HepG2 (cell line): ENCODE results near the gene CWF19L2. TPM values are rescaled to one million over a fixed set of nuclear protein-coding genes. Genes with fewer than 3 reads are reported as not detected.
"Not testable (repeated sequence)": the region's sequence is repeated elsewhere in the genome, so short reads cannot be mapped to it uniquely, and the experiment has no call there.

ENCODE experiments used
- ATAC-seq: fragments of 200-7000 bp; cut with Tn5 transposase; 3 replicates; pipeline ENCODE4 v1.9.1; 2020; ENCODE audit warnings: mild to moderate bottlenecking, moderate library complexity
- BruUV-seq: library from RNA; stranded (reverse); fragments of 400-500 nt; replicated peaks from 2 replicates; lab custom pipeline; 2021; lab: Mats Ljungman, UMichigan
- CTCF ChIA-PET: fragments of 300-600 bp; formaldehyde crosslinking; extraction: SDS; loops from one replicate; lab custom pipeline; 2021; ENCODE audit warnings: low total read pairs, inconsistent platforms, low intra/inter-chr PET ratio; lab: Yijun Ruan, JAX
- POLR2A ChIA-PET: fragments of 350-600 bp; sonication (Branson Sonifier 250); formaldehyde crosslinking; loops from one replicate; lab custom pipeline; 2020; ENCODE audit warnings: antibody characterized with exemption, inconsistent platforms; lab: Yijun Ruan, JAX
- DNase-seq: peaks from one replicate; pipeline ENCODE4 v3.0.0-alpha.2; 2015; ENCODE audit warnings: low spot score
- FAIRE-seq: peaks from 3 replicates; lab custom pipeline; 2011; peaks lifted over from hg19 to GRCh38; lab: Jason Lieb, UNC
- H2AFZ ChIP-seq: one replicate; pipeline ENCODE4 v1.6.1; 2011; ENCODE audit warnings: low read length, inconsistent platforms
- H3K27ac ChIP-seq: fragments of 300-600 bp; 3 replicates; pipeline ENCODE4 v1.8.0; 2011; ENCODE audit warnings: mixed run types, mild to moderate bottlenecking, mixed read lengths, low read length, inconsistent platforms; ENCODE audit not compliant: insufficient read depth; ENCODE audit errors: extremely low read length
- H3K27me3 ChIP-seq, 2 experiments: fragments of 200-600 bp in 1 of 2; 2 replicates in 1 of 2; 3 replicates in 1 of 2; pipeline versions ENCODE4 v1.6.0 to v1.8.0; 2011; ENCODE audit warnings: low read length in 2 of 2, mild to moderate bottlenecking in 2 of 2, moderate library complexity in 2 of 2, inconsistent platforms in 1 of 2; ENCODE audit not compliant: insufficient read depth in 2 of 2, control insufficient read depth in 1 of 2
- H3K36me3 ChIP-seq, 2 experiments: fragments of 200-600 bp in 1 of 2; replicated peaks in 1 of 2; 2 replicates in 1 of 2; 3 replicates in 1 of 2; pipeline versions ENCODE4 v1.5.1 to v1.8.0; 2011; ENCODE audit warnings: low read length in 2 of 2, inconsistent platforms in 1 of 2; ENCODE audit not compliant: insufficient read depth in 2 of 2, control insufficient read depth in 1 of 2
- H3K4me1 ChIP-seq: 2 replicates; pipeline ENCODE4 v1.5.1; 2012; ENCODE audit warnings: low read length, inconsistent platforms; ENCODE audit not compliant: insufficient read depth
- H3K4me2 ChIP-seq: 2 replicates; pipeline ENCODE4 v1.6.0; 2011; ENCODE audit warnings: low read depth, low read length, inconsistent platforms
- H3K4me3 ChIP-seq, 3 experiments: fragments of 200-600 bp in 1 of 3; sonication (generic), shearing (Covaris generic) in 1 of 3; replicated peaks in 1 of 3; 2 replicates each; pipeline ENCODE4 v1.5.1; 2011 to 2016; ENCODE audit warnings: low read length in 3 of 3, inconsistent platforms in 2 of 3, low read depth in 2 of 3, mild to moderate bottlenecking in 2 of 3, control low read depth in 1 of 3, mixed read lengths in 1 of 3; ENCODE audit not compliant: insufficient read depth in 1 of 3
- H3K79me2 ChIP-seq: one replicate; pipeline ENCODE4 v1.6.1; 2011; ENCODE audit warnings: low read length, inconsistent platforms; ENCODE audit not compliant: insufficient read depth
- H3K9ac ChIP-seq: 2 replicates; pipeline ENCODE4 v1.6.0; 2011; ENCODE audit warnings: mild to moderate bottlenecking, low read depth, low read length, inconsistent platforms; ENCODE audit not compliant: insufficient read depth
- H3K9me3 ChIP-seq: 2 replicates; pipeline ENCODE4 v1.5.1; 2012; ENCODE audit warnings: mild to moderate bottlenecking, low read length
- H4K20me1 ChIP-seq: 2 replicates; pipeline ENCODE4 v1.6.0; 2011; ENCODE audit warnings: inconsistent platforms, mild to moderate bottlenecking, low read length, moderate library complexity; ENCODE audit not compliant: insufficient read depth
- MLX ChIP-seq: IDR thresholded peaks from 2 replicates; pipeline ENCODE4 v1.6.1; 2016
- MXD4 ChIP-seq: IDR thresholded peaks from 2 replicates; pipeline ENCODE4 v1.6.1; 2016; ENCODE audit warnings: mild to moderate bottlenecking, missing biosample characterization, missing genetic modification reagents
- NFATC3 ChIP-seq: sonication (generic); formaldehyde crosslinking; IDR thresholded peaks from 2 replicates; pipeline ENCODE4 v1.5.1; 2020; ENCODE audit warnings: mild to moderate bottlenecking, missing genetic modification reagents
- NFE2L1 ChIP-seq: sonication (generic); formaldehyde crosslinking; IDR thresholded peaks from 2 replicates; pipeline ENCODE4 v1.4.0; 2020; ENCODE audit warnings: missing genetic modification reagents, mild to moderate bottlenecking, borderline replicate concordance
- NR2F1 ChIP-seq, 2 experiments: fragments of 450-650 bp in 1 of 2; formaldehyde crosslinking in 1 of 2; IDR thresholded peaks; 2 replicates each; pipeline versions ENCODE4 v1.5.0 to v1.6.1; 2016 to 2020; ENCODE audit warnings: mild to moderate bottlenecking in 1 of 2, missing compliant biosample characterization in 1 of 2, missing genetic modification reagents in 1 of 2, moderate library complexity in 1 of 2
- ZNF703 ChIP-seq: sonication (generic); formaldehyde crosslinking; IDR thresholded peaks from 2 replicates; pipeline ENCODE4 v1.5.1; 2020; ENCODE audit warnings: missing genetic modification reagents, mild to moderate bottlenecking, moderate library complexity, borderline replicate concordance
- ZNF83 ChIP-seq: sonication (generic); formaldehyde crosslinking; IDR thresholded peaks from 2 replicates; pipeline ENCODE4 v1.4.0; 2020; ENCODE audit warnings: missing genetic modification reagents, mild to moderate bottlenecking, borderline replicate concordance
- WGBS: methylation state at CpG from one replicate; pipeline ENCODE4 v1.1.6; 2017; ENCODE audit warnings: low lambda C conversion rate; 5-methylcytosine and 5-hydroxymethylcytosine counted together
- in situ Hi-C: cut with HindIII; loops from 2 replicates; pipeline ENCODE4 v1.10.0; 2017; ENCODE audit warnings: low pct_unique_long_range_greater_than_20kb; ENCODE audit not compliant: extremely low pct_ligation_motif_present
- intact Hi-C: fragments of 100-400 bp; cut with micrococcal nuclease; formaldehyde crosslinking; loops from one replicate; pipeline ENCODE4 v1.10.0; 2022; ENCODE audit not compliant: unreplicated experiment
- polyA plus RNA-seq, 8 experiments: library from polyadenylated mRNA; depleted of rRNA in 3 of 8; stranded (reverse) in 7 of 8; unstranded in 1 of 8; fragments of >200 nt; fragmentation: Illumina TruSeq in 4 of 8; extraction: Trizol in 4 of 8; gene quantifications; 2 replicates each; pipeline versions ENCODE4 v1.2.1 to v1.2.3, GENCODE V29; 2011 to 2016; ENCODE audit warnings: low read depth in 4 of 8, missing spikeins in 1 of 8, mixed read lengths in 1 of 8; ENCODE audit not compliant: insufficient read depth in 1 of 8
- total RNA-seq, 5 experiments: library from RNA; depleted of rRNA; stranded (reverse); fragments of >200 nt; fragmentation: Illumina TruSeq; extraction: Trizol; gene quantifications; 2 replicates each; pipeline ENCODE4 v1.2.3, GENCODE V29; 2016; ENCODE audit warnings: low read depth in 1 of 5
- TF ChIP-seq, protein P1 (sequence below): sonication (generic); formaldehyde crosslinking; IDR thresholded peaks from 2 replicates; pipeline ENCODE4 v1.4.0; 2020; ENCODE audit warnings: low read depth, mild to moderate bottlenecking, missing genetic modification reagents
- TF ChIP-seq, protein P2 (sequence below): sonication (generic); formaldehyde crosslinking; IDR thresholded peaks from 2 replicates; pipeline ENCODE4 v1.4.0; 2020; ENCODE audit warnings: missing genetic modification reagents; ENCODE audit errors: not compliant biosample characterization
- TF ChIP-seq, protein P3 (sequence below): fragments of 450-650 bp; IDR thresholded peaks from 2 replicates; pipeline ENCODE4 v1.6.1; 2017; ENCODE audit warnings: mild to moderate bottlenecking

The CWF19L2 gene
- total and polyA plus RNA-seq, 2 of the 13 experiments (the other 11 are each of a cell fraction or from before 2014, with no cell fraction given) = 2.2 to 18.6 TPM

DNA sequence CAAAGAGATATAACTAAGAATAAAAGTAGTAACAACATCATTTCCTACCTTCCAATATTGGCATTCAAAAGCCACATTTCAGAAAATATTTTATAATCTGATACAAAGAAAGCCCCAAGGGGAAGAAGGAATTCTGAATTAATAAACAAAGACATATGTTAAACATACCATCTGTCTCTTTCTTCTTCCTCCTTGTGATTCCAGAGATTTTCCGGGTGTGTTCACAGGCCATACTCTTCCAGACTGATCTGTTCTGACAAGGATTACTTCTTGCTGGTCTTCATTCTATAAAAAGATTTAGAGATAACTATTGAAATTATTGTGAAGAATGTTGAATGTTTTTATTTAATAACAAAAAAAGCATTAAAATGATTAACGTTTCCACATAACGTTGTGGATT is 65.0 kb downstream of the CWF19L2 start:
- Histone ChIP-seq H3K27ac (no peak overlapping the region), H2AFZ (no peak overlapping the region), H3K9me3 (no peaks in the 10 kb centered on the region)
- POLR2A ChIA-PET = no interaction called here
- no peak for FAIRE-seq
- no TSS peak for BruUV-seq
- intact Hi-C loops = no loop called here
- no peak for DNase-seq
- TF ChIP-seq ZNF83 (CRISPR knock-in tag) (no peak), ZNF703 (CRISPR knock-in tag) (no peak), MLX (CRISPR knock-in tag) (no peak), MXD4 (CRISPR knock-in tag) (no peak), NR2F1 (CRISPR knock-in tag; IDR thresholded peaks at IDR 0.05) (no peak), NFE2L1 (CRISPR knock-in tag) (no peak), NFATC3 (no peak)
- TF ChIP-seq, protein P1, sequence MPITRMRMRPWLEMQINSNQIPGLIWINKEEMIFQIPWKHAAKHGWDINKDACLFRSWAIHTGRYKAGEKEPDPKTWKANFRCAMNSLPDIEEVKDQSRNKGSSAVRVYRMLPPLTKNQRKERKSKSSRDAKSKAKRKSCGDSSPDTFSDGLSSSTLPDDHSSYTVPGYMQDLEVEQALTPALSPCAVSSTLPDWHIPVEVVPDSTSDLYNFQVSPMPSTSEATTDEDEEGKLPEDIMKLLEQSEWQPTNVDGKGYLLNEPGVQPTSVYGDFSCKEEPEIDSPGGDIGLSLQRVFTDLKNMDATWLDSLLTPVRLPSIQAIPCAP (CRISPR knock-in tag) = no peak
- TF ChIP-seq, protein P2, sequence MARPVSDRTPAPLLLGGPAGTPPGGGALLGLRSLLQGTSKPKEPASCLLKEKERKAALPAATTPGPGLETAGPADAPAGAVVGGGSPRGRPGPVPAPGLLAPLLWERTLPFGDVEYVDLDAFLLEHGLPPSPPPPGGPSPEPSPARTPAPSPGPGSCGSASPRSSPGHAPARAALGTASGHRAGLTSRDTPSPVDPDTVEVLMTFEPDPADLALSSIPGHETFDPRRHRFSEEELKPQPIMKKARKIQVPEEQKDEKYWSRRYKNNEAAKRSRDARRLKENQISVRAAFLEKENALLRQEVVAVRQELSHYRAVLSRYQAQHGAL (CRISPR knock-in tag) = no peak
- TF ChIP-seq, protein P3, sequence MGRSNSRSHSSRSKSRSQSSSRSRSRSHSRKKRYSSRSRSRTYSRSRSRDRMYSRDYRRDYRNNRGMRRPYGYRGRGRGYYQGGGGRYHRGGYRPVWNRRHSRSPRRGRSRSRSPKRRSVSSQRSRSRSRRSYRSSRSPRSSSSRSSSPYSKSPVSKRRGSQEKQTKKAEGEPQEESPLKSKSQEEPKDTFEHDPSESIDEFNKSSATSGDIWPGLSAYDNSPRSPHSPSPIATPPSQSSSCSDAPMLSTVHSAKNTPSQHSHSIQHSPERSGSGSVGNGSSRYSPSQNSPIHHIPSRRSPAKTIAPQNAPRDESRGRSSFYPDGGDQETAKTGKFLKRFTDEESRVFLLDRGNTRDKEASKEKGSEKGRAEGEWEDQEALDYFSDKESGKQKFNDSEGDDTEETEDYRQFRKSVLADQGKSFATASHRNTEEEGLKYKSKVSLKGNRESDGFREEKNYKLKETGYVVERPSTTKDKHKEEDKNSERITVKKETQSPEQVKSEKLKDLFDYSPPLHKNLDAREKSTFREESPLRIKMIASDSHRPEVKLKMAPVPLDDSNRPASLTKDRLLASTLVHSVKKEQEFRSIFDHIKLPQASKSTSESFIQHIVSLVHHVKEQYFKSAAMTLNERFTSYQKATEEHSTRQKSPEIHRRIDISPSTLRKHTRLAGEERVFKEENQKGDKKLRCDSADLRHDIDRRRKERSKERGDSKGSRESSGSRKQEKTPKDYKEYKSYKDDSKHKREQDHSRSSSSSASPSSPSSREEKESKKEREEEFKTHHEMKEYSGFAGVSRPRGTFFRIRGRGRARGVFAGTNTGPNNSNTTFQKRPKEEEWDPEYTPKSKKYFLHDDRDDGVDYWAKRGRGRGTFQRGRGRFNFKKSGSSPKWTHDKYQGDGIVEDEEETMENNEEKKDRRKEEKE = no peak
- TF ChIP-seq, all 625 proteins: peak for 0
- no peak overlapping the region for H3K4me3 ChIP-seq
- no peak overlapping the region for H3K9ac ChIP-seq
- no peaks in the 10 kb centered on the region; a peak in 1 of 5 replicates for H3K27me3 ChIP-seq
- H3K36me3 ChIP-seq = peaks cover 0 to 29% of the 10 kb centered on the region in 2 experiments; a peak in 2 of 5 replicates
- H4K20me1 ChIP-seq = no peaks in the 10 kb centered on the region
- no peak for ATAC-seq
- no peaks in the 10 kb centered on the region for H3K79me2 ChIP-seq
- WGBS = 92% methylated on average over 3 of the region's 3 CpGs
- H3K4me1 ChIP-seq = peaks cover 6% of the 10 kb centered on the region
- H3K4me2 ChIP-seq = no peak overlapping the region
- in situ Hi-C loops = no loop called here
- CTCF ChIA-PET = no interaction called here

- CTCF ChIA-PET, H3K4me2 ChIP-seq, H3K27me3 ChIP-seq, H4K20me1 ChIP-seq, H3K4me3 ChIP-seq, H3K27ac ChIP-seq, H3K79me2 ChIP-seq, intact Hi-C loops, ATAC-seq, H2AFZ ChIP-seq, FAIRE-seq, H3K9me3 ChIP-seq, BruUV-seq, H3K4me1 ChIP-seq, in situ Hi-C loops, H3K9ac ChIP-seq, DNase-seq, POLR2A ChIA-PET: not testable (repeated sequence)
- H3K36me3 ChIP-seq = peaks cover 1 to 30% of the 10 kb centered on the region in 2 experiments; a peak in 2 of 5 replicates
- WGBS = 95% methylated on average over 4 of the region's 4 CpGs
Measured at GRCh38 chr11:107390701-107391100, 66.9 kb downstream of the CWF19L2 start.
